Astrocyte of the spinal cord (primary cell): ENCODE results near the gene SPATS2L.

Source experiments
- DNase-seq: peaks from one replicate; pipeline ENCODE4 v3.0.0; 2011; ENCODE audit warnings: low read depth, low spot score
- H3K4me3 ChIP-seq: 2 replicates; pipeline ENCODE4 v1.5.1; 2011; ENCODE audit warnings: low read depth, mild to moderate bottlenecking, low read length, moderate library complexity
- CTCF ChIP-seq: IDR thresholded peaks from 2 replicates; pipeline ENCODE4 v1.5.1; 2012; ENCODE audit warnings: low read depth, mild to moderate bottlenecking, low read length, inconsistent platforms
- in situ Hi-C: cut with HindIII; loops from 2 replicates; pipeline ENCODE4 v1.10.0; 2017; ENCODE audit warnings: low sequenced_read_pairs

SPATS2L gene

DNA sequence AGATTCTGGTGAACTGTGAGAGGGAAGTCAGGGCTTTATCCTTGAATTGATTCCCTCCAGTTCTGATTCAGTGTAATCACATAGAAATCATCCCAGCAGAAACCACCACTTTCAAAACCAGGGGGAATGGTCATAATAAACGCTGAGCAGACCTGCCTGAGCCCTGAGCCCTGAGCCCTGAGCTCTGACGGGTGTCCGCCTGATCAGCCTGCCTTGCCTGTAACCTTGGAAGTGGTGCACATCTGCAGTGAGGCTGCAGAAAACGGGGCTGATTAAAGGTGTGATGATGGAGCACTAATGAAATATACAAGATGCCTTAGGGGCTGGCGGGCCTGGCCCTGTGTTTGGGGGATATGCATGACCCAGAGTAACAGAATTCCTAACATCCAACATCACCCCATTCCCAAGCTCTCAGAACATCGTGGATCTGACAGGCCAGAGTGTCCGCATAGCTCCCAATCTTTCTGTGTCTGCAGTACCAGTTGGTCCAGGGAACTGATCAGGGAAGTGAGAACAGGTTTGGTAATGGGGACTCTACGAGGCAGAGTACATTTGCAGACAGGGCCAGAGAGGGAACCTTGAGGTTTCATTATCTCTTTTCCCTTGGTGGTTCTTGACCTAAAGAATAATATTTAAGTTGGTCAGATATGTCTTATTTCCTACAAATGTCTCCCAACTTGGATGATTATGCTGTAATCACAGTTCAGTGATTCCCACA is 165.6 kb downstream of the SPATS2L start:
- no peak overlapping the region for H3K4me3 ChIP-seq
- TF ChIP-seq CTCF = no peak
- in situ Hi-C loops = no loop called here
- DNase-seq = no peak

- no peak for TF ChIP-seq CTCF
- no peak for DNase-seq
Measured at GRCh38 chr2:200472853-200473464, 166.5 kb downstream of the SPATS2L start.

DNA sequence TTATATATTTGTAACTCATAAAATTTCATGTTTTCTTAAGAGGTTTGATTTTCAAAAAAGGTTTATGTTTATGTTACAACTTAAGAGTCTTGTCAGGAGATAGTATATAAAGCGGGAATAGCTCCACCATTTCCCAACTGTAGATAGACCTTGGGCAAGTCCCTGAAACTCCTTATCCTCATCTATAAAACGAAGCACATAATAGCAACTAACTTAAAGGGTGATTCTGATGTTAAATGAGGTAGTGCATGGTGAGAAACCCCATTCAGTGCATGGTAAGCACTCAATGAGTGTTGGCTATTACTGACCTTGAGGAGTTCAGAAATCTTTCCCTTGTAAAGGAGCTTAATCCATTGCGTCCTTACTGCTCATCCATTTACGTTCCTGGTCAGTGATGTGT is 169.3 kb downstream of the SPATS2L start:
- in situ Hi-C loops = no loop called here
- TF ChIP-seq CTCF = no peak
- no peak for DNase-seq

More at GRCh38 chr2:200472853-200473464, 166.5 kb downstream of the SPATS2L start:
- no peak overlapping the region for H3K4me3 ChIP-seq
- in situ Hi-C loops = no loop called here

DNA sequence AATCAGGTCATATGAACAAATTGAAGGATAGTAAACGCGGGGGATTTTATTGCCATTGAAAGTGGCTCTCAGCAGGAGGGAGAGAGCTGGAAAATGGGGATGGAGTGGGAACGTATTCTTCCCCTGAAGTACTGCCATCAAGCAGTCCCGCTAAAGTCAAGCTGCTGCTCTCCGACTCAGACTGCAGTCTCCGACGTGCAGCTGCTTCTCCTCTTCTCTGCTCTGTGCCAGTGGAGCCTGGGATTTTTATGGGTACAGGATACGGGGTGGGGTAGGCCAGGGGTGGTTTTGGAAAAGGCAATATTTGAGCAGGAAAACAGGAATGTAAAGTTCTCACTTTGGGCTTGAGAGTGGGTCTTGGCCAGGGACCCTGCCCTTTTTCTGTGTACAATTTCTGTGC is 170.3 kb downstream of the SPATS2L start:
- TF ChIP-seq CTCF = no peak
- no peak for DNase-seq
- H3K4me3 ChIP-seq = no peak overlapping the region
- in situ Hi-C loops = no loop called here

More for the DNA sequence above, 169.3 kb downstream of the SPATS2L start:
- H3K4me3 ChIP-seq = no peak overlapping the region

DNA sequence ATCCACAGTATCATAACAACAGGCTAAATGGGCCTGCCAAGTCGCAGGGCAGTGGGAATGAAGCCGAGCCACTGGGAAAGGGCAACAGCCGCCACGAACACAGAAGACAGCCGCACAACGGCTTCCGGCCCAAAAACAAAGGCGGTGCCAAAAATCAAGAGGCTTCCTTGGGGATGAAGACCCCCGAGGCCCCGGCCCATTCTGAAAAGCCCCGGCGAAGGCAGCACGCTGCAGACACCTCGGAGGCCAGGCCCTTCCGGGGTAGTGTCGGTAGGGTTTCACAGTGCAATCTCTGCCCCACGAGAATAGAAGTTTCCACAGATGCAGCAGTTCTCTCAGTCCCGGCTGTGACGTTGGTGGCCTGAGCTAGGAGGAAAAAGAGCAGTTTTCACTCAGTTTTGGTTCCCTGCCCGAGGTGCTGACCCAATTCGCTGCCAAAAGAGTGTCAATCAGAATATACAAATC is 171.2 kb downstream of the SPATS2L start:
- no peak for DNase-seq
- no peak overlapping the region for H3K4me3 ChIP-seq
- in situ Hi-C loops = no loop called here
- no peak for TF ChIP-seq CTCF

DNA sequence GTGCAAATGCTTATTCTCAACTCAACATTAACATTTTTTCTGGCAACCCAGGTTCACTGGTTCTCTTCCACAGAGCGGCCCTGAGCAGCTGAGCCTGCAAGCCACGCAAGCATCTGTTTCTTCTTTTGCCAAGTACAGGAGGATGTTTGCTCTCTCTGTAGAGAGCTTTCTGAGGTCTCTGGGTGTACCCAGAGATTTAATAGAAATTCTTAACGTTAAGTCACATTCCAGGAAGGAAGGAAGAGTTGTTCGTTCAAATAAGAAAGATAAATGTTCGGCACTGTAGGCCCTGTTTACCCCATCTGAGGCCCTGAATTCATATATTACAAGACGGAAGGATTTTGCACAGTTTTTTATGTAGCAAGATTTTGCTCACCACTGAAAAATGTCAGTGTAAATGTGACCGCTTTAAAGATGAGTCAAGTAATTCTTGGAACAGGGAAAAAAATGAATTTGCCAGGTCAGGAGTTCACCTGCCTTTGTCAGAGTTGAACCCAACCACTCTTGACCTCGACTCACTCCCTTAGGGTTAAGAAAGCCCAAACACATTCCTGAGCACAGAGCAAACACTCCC is 173.3 kb downstream of the SPATS2L start:
- no peak for TF ChIP-seq CTCF
- in situ Hi-C loops = no loop called here
- peak; percentile 81 for DNase-seq
- H3K4me3 ChIP-seq = no peak overlapping the region
